ENCODE measurements around the gene TBL1X. TPM values are rescaled to one million over a fixed set of nuclear protein-coding genes. Genes with fewer than 3 reads are reported as not detected.

Gene TBL1X
- total and polyA plus RNA-seq, 7 donors, result 2.0 to 17.6 (median 7.8) TPM

DNA sequence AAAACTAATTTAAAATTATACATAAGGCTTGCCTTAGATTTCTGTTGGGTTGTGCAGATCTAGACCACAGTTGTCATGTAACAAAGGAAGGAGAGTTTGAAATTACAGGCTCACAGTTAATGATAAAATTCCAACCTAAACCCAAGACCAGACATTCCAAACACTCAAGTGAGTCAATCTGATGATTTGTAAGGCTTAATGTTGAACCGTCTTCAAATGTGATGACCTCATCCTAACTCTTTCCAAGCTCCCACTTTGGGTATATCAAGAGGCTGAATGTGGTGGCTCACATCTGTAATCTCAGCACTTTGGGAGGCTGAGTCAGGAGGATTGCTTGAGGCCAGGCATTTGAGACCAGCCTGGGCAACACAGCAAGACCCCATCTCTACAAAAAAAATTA is 149.2 kb downstream of the TBL1X start:
- Histone ChIP-seq H3K4me1 (no peaks in the 10 kb centered on the region), H3K9me3 (no peaks in the 10 kb centered on the region), H3K27me3 (ENCODE audit: insufficient read depth in 3 of 3, low read length in 2 of 3) (no peaks in the 10 kb centered on the region), H3K27ac (no peak overlapping the region), H3K36me3 (ENCODE audit: insufficient read depth in 1 of 2, low read depth in 1 of 2) (no peaks in the 10 kb centered on the region), H3K4me3 (no peak overlapping the region)
- intact Hi-C loops (cut with DNase I), result no loop called here
- DNase-seq, result no peak
- WGBS, 3 donors, result 41 to 75% (median 48%) methylated on average over 1 of the region's 1 CpG
- TF ChIP-seq, protein P1, sequence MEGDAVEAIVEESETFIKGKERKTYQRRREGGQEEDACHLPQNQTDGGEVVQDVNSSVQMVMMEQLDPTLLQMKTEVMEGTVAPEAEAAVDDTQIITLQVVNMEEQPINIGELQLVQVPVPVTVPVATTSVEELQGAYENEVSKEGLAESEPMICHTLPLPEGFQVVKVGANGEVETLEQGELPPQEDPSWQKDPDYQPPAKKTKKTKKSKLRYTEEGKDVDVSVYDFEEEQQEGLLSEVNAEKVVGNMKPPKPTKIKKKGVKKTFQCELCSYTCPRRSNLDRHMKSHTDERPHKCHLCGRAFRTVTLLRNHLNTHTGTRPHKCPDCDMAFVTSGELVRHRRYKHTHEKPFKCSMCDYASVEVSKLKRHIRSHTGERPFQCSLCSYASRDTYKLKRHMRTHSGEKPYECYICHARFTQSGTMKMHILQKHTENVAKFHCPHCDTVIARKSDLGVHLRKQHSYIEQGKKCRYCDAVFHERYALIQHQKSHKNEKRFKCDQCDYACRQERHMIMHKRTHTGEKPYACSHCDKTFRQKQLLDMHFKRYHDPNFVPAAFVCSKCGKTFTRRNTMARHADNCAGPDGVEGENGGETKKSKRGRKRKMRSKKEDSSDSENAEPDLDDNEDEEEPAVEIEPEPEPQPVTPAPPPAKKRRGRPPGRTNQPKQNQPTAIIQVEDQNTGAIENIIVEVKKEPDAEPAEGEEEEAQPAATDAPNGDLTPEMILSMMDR (IDR thresholded peaks at IDR 0.05), result no peak
- ATAC-seq, result no peak

DNA sequence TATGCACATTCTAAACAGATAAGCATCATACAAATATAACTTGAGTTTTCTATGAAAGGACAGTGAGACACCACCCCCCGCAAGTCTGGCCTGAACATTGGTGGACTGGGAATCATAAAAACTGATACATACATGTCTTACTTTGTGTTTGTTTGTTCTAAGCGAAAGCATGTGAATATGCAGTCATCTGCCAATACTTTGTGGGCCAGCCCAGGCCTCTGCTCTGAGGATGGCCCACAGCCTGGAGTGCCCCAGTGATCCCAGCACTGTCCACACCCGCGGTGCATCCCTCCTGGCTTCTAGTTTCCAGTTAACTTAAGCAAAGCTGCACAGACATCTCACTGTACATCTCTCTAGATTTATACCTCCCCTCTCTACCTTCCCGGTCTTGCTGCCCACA is 154.3 kb downstream of the TBL1X start:
- H3K27me3 ChIP-seq (ENCODE audit: insufficient read depth in 3 of 3, low read length in 2 of 3), result no peaks in the 10 kb centered on the region
- TF ChIP-seq, protein P1 (IDR thresholded peaks at IDR 0.05), result no peak
- WGBS, 3 donors, result 92 to 94% (median 92%) methylated on average over 5 of the region's 5 CpGs

DNA sequence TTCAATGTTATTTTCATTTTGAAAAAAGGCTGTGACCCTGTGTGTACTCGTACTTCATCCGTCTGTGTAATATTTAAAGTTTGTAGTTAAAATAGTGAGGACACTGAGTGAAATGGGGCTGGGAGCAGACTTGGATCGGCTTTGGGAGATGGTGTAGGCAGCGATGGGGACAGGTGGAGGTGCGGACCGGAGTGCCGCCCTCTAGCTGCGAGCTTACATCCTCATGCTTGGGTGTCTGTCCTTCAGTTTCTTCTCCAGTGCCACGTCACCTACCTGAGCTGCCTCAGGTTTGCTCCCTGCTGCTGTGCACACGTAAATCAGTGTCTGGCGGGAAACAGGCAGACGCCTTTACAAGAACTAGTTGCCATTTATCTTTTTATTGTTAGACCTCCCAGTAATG is 154.7 kb downstream of the TBL1X start:
- H3K4me1 ChIP-seq, result no peaks in the 10 kb centered on the region
- H3K4me3 ChIP-seq, result no peak overlapping the region
- intact Hi-C loops (cut with DNase I), result no loop called here
- H3K27me3 ChIP-seq (ENCODE audit: insufficient read depth in 3 of 3, low read length in 2 of 3), result no peaks in the 10 kb centered on the region
- ATAC-seq (no peak), DNase-seq (no peak)
- TF ChIP-seq, protein P1 (IDR thresholded peaks at IDR 0.05), result no peak
- no peaks in the 10 kb centered on the region for H3K36me3 ChIP-seq (ENCODE audit: insufficient read depth in 1 of 2, low read depth in 1 of 2)
- 72 to 98% (median 96%) methylated on average over 12 of the region's 12 CpGs for WGBS, 3 donors
- no peak overlapping the region for H3K27ac ChIP-seq
- H3K9me3 ChIP-seq, result no peaks in the 10 kb centered on the region

More for the DNA sequence above, 154.3 kb downstream of the TBL1X start:
- H3K36me3 ChIP-seq (ENCODE audit: insufficient read depth in 1 of 2, low read depth in 1 of 2), result no peaks in the 10 kb centered on the region
- H3K9me3 ChIP-seq, result no peaks in the 10 kb centered on the region
- no peak overlapping the region for H3K4me3 ChIP-seq
- ATAC-seq, result no peak
- DNase-seq, result no peak
- H3K4me1 ChIP-seq, result no peaks in the 10 kb centered on the region
- intact Hi-C loops (cut with DNase I), result no loop called here
- H3K27ac ChIP-seq, result no peak overlapping the region

DNA sequence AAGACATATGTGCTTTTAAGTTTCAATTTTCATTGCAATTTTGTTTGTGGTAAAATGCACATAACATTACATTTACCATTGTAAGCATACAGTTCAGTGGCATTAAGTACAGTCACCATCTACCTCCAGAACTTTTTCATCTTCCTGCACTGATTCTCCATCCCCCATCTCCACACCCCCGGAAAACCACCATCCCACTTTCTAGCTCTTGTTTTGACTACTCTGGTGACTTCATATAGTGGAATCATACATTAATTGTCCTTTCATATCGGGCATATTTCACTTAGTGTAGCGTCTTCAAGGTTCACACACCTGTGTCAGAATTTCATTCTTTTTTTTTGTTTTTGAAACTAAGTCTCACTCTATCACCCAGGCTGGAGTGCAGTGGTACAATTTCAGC is 157.3 kb downstream of the TBL1X start:
- Histone ChIP-seq H3K4me3 (no peak overlapping the region), H3K4me1 (no peaks in the 10 kb centered on the region), H3K36me3 (ENCODE audit: insufficient read depth in 1 of 2, low read depth in 1 of 2) (no peaks in the 10 kb centered on the region), H3K27ac (no peak overlapping the region), H3K9me3 (no peaks in the 10 kb centered on the region), H3K27me3 (ENCODE audit: insufficient read depth in 3 of 3, low read length in 2 of 3) (no peaks in the 10 kb centered on the region)
- DNase-seq (no peak), ATAC-seq (no peak)
- intact Hi-C loops (cut with DNase I), result no loop called here
- TF ChIP-seq, protein P1 (IDR thresholded peaks at IDR 0.05), result no peak
- 90 to 96% (median 95%) methylated on average over 3 of the region's 3 CpGs for WGBS, 3 donors

DNA sequence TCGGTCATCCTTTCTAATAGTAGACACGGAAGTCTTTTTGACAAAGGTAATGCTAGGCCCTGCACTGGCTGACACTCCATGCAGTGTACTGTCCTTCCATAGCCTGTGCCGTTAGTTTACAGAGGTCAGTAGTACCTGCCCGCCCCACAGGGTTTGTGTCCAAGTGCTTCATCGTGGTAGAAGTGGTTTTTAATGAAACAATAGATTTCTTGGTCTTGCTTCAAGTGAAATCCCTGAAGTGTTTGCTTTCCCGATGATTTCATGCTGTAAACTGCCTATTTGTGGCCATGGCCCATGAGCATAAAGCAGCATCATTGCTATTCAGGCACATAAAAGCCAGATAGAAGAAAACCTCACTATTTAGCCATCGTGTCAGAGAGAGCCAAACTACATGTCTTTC is 161.5 kb downstream of the TBL1X start:
- intact Hi-C loops (cut with DNase I), result no loop called here

More for the DNA sequence above, 161.5 kb downstream of the TBL1X start:
- H3K9me3 ChIP-seq, result no peaks in the 10 kb centered on the region
- no peak for ATAC-seq
- TF ChIP-seq, protein P1 (IDR thresholded peaks at IDR 0.05), result no peak
- H3K36me3 ChIP-seq (ENCODE audit: insufficient read depth in 1 of 2, low read depth in 1 of 2), result no peaks in the 10 kb centered on the region
- 67 to 75% (median 71%) methylated on average over 7 of the region's 7 CpGs for WGBS, 3 donors
- DNase-seq, result no peak
- H3K27me3 ChIP-seq (ENCODE audit: insufficient read depth in 3 of 3, low read length in 2 of 3), result no peaks in the 10 kb centered on the region
- H3K4me3 ChIP-seq, result no peak overlapping the region
- no peaks in the 10 kb centered on the region for H3K4me1 ChIP-seq
- no peak overlapping the region for H3K27ac ChIP-seq
